Activated effector memory CD4-positive, alpha-beta T cell treated with Interleukin-2 at 50 U/mL for 16 hours (primary cell): ENCODE measurements around the gene DPM2.

Experiments used
- DNase-seq: peaks from one replicate; pipeline ENCODE4 v3.0.0-alpha.2; 2020

DPM2 gene

DNA sequence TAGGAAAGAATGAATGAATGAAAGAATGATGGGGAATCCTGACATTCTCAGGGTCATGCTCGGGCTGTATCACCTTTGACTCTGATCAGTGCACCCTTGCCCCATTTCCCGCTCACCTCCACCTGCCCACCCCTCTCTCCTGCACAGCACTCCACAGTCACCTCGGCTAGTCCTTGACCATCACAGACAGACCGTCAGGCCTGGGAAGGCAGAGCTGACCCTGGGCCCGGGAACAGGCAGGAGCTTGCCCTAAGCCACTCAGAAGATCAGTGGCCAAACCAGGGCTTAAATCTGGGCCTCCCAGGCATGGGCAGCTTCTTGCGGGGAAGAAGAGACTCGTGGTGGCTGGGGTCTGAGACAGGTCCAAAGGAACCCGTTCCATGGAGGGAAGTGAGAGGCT is 41.8 kb downstream of the DPM2 start:
- DNase-seq: no peak

DNA sequence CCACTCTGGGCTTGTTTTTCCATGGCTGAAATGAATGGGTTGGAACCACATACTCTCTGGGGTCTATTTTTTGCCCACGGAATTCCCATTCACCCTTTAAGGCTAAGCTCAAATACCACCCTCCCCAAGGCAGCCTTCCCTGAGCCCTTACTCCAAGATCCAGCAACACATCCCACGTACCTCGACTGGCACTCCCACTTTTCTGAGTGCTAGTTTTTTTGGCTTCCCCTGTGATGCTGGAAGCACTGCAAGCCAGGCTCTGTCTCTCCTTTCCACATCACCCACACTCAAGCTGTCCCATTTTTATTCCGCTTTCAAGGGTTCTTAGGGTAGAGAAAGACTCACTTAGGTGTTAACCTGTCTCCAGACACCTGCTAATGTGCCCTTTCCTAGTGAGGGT is 44.3 kb downstream of the DPM2 start:
- no peak for DNase-seq

DNA sequence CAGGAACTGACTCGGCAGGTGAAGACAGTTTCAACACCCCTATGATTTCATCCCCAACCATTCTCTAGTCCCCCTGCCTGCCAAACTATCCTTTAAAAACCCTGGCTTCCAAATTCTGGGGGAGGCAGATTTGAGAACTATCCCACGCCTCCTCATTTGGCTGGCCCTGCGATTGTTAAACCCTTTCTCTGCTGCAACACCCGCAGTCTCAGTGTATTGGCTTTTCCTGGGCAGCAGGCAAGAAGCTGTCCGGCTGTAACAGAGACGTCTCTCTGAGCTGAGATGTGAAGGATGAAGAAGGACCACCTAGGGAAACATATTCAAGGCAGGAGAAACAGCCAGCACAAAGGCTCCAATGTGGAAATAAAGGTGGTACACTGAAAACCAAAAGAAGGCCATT is 44.8 kb downstream of the DPM2 start:
- DNase-seq: no peak

DNA sequence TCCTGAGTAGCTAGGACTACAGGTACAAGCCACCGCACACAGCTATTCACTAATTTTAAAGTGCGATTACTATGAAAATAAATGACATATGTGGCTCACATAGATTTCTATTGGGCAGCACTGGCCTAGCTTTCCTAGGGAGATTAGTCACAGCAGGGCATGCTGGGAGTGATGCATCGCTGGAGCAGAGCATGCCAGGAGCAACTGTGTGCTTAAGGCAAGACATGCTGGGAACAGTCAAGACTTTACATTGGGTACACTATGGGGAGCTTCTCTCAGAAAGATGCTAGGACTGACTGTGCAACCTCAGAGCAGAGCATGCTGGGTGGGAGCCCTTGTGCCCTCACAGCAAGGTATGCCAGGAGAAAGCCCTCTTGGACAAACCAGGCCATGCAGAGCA is 47.6 kb downstream of the DPM2 start:
- DNase-seq: no peak

DNA sequence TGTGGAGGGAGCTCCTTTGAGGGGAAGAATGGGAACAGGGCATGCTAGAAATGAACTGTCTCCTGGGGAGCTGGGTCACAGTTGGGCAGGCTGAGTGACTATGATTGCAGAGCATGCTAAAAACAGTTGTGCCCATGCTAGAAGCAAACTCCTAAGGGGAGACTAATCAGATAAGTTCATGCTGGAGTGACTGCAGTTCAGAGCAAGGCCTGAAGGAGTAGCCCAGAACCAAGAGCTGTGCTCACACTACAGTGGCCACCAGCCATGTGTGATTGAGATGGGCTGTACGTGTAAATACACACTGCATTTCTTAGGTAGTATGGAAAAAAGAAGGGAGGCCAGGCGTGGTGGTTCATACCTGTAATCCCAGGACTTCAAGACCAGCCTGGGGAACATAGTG is 49.9 kb downstream of the DPM2 start:
- no peak for DNase-seq

DNA sequence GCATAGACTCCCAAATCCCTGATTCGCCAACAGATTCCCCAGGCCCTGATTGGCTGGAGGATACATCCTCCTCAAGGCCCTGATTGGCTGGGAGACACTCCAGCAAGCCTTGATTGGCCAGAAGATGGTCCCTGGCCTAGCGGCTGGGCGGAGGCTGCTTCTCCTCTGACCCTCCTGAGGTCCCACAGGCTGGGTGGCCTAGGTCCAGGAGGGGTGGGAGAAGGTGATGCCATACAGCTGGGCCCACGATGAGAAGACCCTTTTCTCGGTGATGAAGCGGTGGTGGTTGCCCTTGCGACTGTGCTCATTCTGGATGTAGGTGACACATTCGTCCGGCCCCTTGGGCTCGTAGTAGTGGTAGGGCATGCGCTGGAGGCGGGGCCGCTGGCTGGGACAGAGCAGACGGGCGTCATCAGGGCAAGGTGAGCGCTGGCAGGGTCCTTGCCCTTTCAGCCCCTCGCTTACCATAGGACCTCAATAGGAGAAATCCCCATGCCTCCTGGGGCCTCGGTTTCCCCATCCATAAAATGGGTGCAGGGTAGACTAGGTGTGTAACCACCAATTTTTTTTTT is 51.2 kb downstream of the DPM2 start:
- no peak for DNase-seq

DNA sequence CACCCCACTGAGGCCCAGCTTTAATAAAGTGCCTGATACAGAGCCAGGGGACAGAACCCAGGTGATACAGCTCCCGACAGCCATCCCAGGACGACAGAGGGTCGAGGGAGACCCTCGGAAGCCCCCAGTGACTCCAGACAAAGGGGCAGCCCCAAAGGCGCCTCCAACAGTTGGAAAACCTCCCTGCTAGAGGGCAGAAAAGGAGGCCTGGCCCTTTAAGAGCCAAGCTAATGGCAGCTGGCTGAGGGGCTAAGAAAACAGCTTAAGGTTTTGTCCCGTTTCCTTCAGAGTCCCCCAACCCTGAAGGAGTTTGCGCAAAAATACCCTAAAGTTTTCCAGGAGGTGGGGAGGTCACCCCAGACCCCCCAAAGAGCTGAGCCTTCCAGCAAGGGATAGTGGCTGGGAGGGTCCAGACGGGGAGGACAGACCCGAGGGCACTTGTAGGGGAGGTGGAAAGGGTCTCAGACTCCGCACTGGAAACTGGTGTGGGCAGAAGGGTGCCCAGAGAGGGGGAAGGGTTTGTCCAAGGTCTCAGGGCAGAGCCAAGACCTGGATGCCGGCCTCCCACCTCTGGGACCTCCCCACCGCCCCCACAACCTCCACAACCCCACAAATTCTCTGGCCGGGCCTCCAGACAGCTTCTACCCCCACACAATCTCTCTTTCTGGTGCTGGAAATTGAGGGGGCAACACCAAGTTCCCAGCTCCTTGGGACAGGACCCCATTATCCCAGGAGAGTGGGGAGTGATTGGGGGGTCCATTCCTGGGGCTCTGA is 52.0 kb downstream of the DPM2 start:
- DNase-seq: no peak
